ENCODE results near the gene UST.

DNA sequence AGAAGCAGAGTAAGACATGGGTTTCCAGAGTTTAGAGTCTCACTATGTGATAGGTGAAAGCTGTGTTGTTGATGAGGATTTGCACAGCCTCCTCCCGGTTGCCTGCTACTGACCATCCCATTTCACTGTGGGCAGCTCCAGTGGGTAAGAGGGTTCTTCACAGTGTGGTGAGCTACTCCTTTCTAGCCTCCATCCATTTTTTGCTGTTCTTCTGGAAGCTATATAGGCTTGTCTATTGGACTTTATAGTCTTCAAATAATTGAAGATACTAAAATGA lies 13.4 kb downstream of the UST start:
- TF ChIP-seq CTCF (IDR thresholded peaks at IDR 0.05), result no peak
- TF ChIP-seq NR2C2 (CRISPR knock-in tag; IDR thresholded peaks at IDR 0.05), result no peak
- no peak for TF ChIP-seq KAT7 (CRISPR knock-in tag; IDR thresholded peaks at IDR 0.05; ENCODE audit: borderline replicate concordance)
- TF ChIP-seq EMX1 (CRISPR knock-in tag; IDR thresholded peaks at IDR 0.05), result no peak
- no peak for TF ChIP-seq AFF4 (CRISPR knock-in tag; IDR thresholded peaks at IDR 0.05; ENCODE audit: borderline replicate concordance)
- no peak for TF ChIP-seq NFE2L1 (CRISPR knock-in tag; IDR thresholded peaks at IDR 0.05)
- TF ChIP-seq ZNF532 (CRISPR knock-in tag; IDR thresholded peaks at IDR 0.05; ENCODE audit: borderline replicate concordance), result no peak
- TF ChIP-seq JUN (CRISPR knock-in tag; IDR thresholded peaks at IDR 0.05), result no peak
- TF ChIP-seq, protein P1, sequence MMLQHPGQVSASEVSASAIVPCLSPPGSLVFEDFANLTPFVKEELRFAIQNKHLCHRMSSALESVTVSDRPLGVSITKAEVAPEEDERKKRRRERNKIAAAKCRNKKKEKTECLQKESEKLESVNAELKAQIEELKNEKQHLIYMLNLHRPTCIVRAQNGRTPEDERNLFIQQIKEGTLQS (CRISPR knock-in tag; conservative IDR thresholded peaks at IDR 0.05), result no peak
- TF ChIP-seq ZNF232 (CRISPR knock-in tag; IDR thresholded peaks at IDR 0.05), result no peak
- TF ChIP-seq FOXJ3 (CRISPR knock-in tag; IDR thresholded peaks at IDR 0.05; ENCODE audit: borderline replicate concordance), result no peak
- TF ChIP-seq, protein P2, sequence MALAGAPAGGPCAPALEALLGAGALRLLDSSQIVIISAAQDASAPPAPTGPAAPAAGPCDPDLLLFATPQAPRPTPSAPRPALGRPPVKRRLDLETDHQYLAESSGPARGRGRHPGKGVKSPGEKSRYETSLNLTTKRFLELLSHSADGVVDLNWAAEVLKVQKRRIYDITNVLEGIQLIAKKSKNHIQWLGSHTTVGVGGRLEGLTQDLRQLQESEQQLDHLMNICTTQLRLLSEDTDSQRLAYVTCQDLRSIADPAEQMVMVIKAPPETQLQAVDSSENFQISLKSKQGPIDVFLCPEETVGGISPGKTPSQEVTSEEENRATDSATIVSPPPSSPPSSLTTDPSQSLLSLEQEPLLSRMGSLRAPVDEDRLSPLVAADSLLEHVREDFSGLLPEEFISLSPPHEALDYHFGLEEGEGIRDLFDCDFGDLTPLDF (CRISPR knock-in tag; IDR thresholded peaks at IDR 0.05), result no peak

Data from WTC11 (cell line).